Adrenal gland (tissue), 5 donors: ENCODE results near the gene MACROD2.

ENCODE experiments used
- CTCF ChIP-seq, 6 experiments: fragments of 450-650 bp in 4 of 6; fragments of 200-600 bp in 2 of 6; sonication (generic) in 1 of 6; IDR thresholded peaks; 1 replicate in 5 of 6; 2 replicates in 1 of 6; pipeline versions ENCODE4 v1.5.1 to v1.8.0; 2016 to 2021; ENCODE audit warnings: antibody characterized with exemption in 6 of 6, mild to moderate bottlenecking in 2 of 6, moderate library complexity in 1 of 6
- POLR2A ChIP-seq, 2 donors: fragments of 450-650 bp; IDR thresholded peaks; one replicate each; pipeline ENCODE4 v1.6.1; 2017; ENCODE audit warnings: antibody characterized with exemption in 2 of 2, mild to moderate bottlenecking in 2 of 2, moderate library complexity in 1 of 2
- donor health status: DM: no; HTN: no; CAD: no.

GRCh38 chr20:15887387-15887786 lies 1892.1 kb downstream of the MACROD2 start:
- TF ChIP-seq CTCF (IDR thresholded peaks at IDR 0.05), result no peak
- TF ChIP-seq POLR2A (IDR thresholded peaks at IDR 0.05), result no peak
